HL-60 (cell line): ENCODE data around the gene CYSTM1.

Experiments
- CTCF ChIP-seq: IDR thresholded peaks from one replicate; pipeline ENCODE4 v1.5.1; 2011; ENCODE audit warnings: low read length, control low read depth, inconsistent platforms; ENCODE audit not compliant: insufficient read depth
- POLR2AphosphoS5 ChIP-seq: IDR thresholded peaks from 2 replicates; pipeline ENCODE4 v1.6.1; 2012; ENCODE audit warnings: low read depth

DNA sequence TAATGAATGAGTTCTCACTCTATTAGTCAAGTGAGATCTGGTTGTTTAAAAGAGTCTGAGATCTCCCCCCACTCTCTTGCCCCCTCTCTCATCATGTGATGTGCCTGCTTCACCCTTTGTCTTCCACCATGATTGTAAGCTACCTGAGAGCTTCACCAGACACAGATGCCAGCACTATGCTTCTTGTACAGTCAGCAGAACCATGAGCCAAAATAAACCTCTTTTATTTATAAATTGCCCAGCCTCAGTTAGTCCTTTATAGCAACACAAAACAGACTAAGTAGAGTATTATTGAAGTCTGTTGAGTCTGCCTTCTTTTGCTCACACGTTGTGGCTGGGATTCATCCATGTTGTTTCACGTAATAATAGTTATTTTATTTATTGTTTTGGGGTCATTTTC is 14.3 kb downstream of the CYSTM1 start:
- no peak for TF ChIP-seq CTCF
- no peak for TF ChIP-seq POLR2AphosphoS5
